ENCODE measurements around the gene PPM1B. TPM values are rescaled to one million over a fixed set of nuclear protein-coding genes. Genes with fewer than 3 reads are reported as not detected.

The PPM1B gene
- total and polyA plus RNA-seq, 9 of the 15 experiments (the other 6 are each of a cell fraction or from before 2014, with no cell fraction given): 8.9 to 44.0 (median 28.6) TPM

DNA sequence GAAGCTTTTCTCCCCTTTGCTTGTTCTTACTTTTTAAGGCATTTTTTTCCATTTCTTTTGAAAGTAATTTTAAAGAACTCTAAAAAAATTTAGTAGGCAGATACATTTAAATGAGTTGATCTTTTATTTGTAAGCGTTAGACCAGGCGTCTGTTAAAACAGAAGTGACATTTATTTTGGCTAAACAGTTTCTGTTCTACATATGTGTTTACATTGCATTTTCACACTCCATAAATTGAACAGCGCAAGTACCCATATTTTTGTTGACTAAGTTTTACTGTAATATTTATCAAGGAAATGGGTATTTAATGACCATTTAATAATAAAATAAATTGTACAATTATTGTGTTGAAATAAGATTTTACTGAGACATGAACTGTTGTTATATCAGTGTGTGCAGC lies 21.9 kb downstream of the PPM1B start:
- 100% methylated on average over 3 of the region's 3 CpGs for WGBS (ENCODE audit: insufficient coverage, low coverage, missing lambda C conversion rate)
- H3K4me3 ChIP-seq: no peak overlapping the region
- no peaks in the 10 kb centered on the region for H3K36me3 ChIP-seq (ENCODE audit: control insufficient read depth, insufficient read depth, low read length)
- peaks cover 77% of the 10 kb centered on the region for H3K79me2 ChIP-seq (ENCODE audit: control insufficient read depth, insufficient read depth, low read length)
- no peak overlapping the region for H3K27ac ChIP-seq (ENCODE audit: extremely low read depth, low read depth, low read length)
- intact Hi-C loops (cut with micrococcal nuclease) (no loop called here), in situ Hi-C loops (cut with MboI) (no loop called here)
- no peaks in the 10 kb centered on the region; a peak in 1 of 5 replicates for H3K4me1 ChIP-seq (replicated peaks in 1 of 2; ENCODE audit: control insufficient read depth in 2 of 2, insufficient read depth in 2 of 2, low read length in 2 of 2)
- H4K20me1 ChIP-seq (replicated peaks; ENCODE audit: control insufficient read depth, insufficient read depth, low read length): no peaks in the 10 kb centered on the region
- H3K4me2 ChIP-seq (ENCODE audit: insufficient read depth, low read length): no peak overlapping the region
- ChIA-PET CTCF (ENCODE audit: low intra/inter-chr PET ratio) (no interaction called here), POLR2A (interaction anchor here (1.1 to 1.7 kb wide), 2 partner anchors 11 to 16 kb away, joined by 5 read pairs; no protein-coding TSS in a partner anchor)
- H3K9me3 ChIP-seq (replicated peaks; ENCODE audit: control insufficient read depth, insufficient read depth, low read depth, low read length): no peaks in the 10 kb centered on the region
- H3K9ac ChIP-seq (ENCODE audit: insufficient read depth in 1 of 2, low read depth in 2 of 2, low read length in 2 of 2): no peak overlapping the region
- FAIRE-seq (no peak), DNase-seq (ENCODE audit: extremely low read depth in 1 of 4, low spot score in 3 of 4) (no peak), ATAC-seq (no peak)
- no peaks in the 10 kb centered on the region for H3K27me3 ChIP-seq (ENCODE audit: control insufficient read depth in 2 of 2, insufficient read depth in 2 of 2, low read length in 2 of 2)
- no peaks in the 10 kb centered on the region for H3K9me1 ChIP-seq (ENCODE audit: control insufficient read depth, insufficient read depth, low read length)
- no peak for TF ChIP-seq RBFOX2 (IDR thresholded peaks at IDR 0.05; ENCODE audit: low read depth, low read length)
- no peak for TF ChIP-seq SNIP1 (IDR thresholded peaks at IDR 0.05; ENCODE audit: low read depth)
- no peak for TF ChIP-seq HNRNPH1 (optimal IDR thresholded peaks at IDR 0.05; ENCODE audit: low read depth, low read length)
- TF ChIP-seq ZNF174 (CRISPR knock-in tag; IDR thresholded peaks at IDR 0.05): no peak
- TF ChIP-seq POLR2B (IDR thresholded peaks at IDR 0.05; ENCODE audit: low read depth, partially characterized antibody): no peak
- TF ChIP-seq, protein P1, sequence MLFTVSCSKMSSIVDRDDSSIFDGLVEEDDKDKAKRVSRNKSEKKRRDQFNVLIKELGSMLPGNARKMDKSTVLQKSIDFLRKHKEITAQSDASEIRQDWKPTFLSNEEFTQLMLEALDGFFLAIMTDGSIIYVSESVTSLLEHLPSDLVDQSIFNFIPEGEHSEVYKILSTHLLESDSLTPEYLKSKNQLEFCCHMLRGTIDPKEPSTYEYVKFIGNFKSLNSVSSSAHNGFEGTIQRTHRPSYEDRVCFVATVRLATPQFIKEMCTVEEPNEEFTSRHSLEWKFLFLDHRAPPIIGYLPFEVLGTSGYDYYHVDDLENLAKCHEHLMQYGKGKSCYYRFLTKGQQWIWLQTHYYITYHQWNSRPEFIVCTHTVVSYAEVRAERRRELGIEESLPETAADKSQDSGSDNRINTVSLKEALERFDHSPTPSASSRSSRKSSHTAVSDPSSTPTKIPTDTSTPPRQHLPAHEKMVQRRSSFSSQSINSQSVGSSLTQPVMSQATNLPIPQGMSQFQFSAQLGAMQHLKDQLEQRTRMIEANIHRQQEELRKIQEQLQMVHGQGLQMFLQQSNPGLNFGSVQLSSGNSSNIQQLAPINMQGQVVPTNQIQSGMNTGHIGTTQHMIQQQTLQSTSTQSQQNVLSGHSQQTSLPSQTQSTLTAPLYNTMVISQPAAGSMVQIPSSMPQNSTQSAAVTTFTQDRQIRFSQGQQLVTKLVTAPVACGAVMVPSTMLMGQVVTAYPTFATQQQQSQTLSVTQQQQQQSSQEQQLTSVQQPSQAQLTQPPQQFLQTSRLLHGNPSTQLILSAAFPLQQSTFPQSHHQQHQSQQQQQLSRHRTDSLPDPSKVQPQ (CRISPR knock-in tag; IDR thresholded peaks at IDR 0.05; ENCODE audit: borderline replicate concordance): no peak
- no peak overlapping the region for H2AFZ ChIP-seq (ENCODE audit: low read depth, low read length)
- BruUV-seq (replicated peaks): no TSS peak

All from K562 (cell line).